K562 (cell line): ENCODE measurements around the gene PLXDC2. TPM values are rescaled to one million over a fixed set of nuclear protein-coding genes. Genes with fewer than 3 reads are reported as not detected.

Experiments
- TAF7 ChIP-seq: fragments of 450-650 bp; IDR thresholded peaks from 2 replicates; pipeline ENCODE4 v1.6.1; 2016; ENCODE audit warnings: missing genetic modification characterization, missing compliant biosample characterization
- polyA plus RNA-seq, 8 experiments: library from polyadenylated mRNA; depleted of rRNA in 4 of 8; stranded (reverse) in 5 of 8; unstranded in 3 of 8; fragments of >200 nt; fragmentation: Nextera tagmentation in 2 of 8; fragmentation: Illumina TruSeq in 1 of 8; extraction: Ambion mirVana in 2 of 8; extraction: Trizol in 1 of 8; gene quantifications; 2 replicates each; pipeline versions ENCODE4 v1.2.1 to v1.2.3, GENCODE V29; 2011 to 2014; ENCODE audit warnings: inconsistent platforms in 1 of 8, missing spikeins in 1 of 8
- total RNA-seq, 7 experiments: library from RNA; depleted of rRNA in 6 of 7; stranded (reverse); fragments of >200 nt in 6 of 7; fragmentation: Illumina TruSeq in 2 of 7; extraction: Trizol in 2 of 7; gene quantifications; 2 replicates each; pipeline versions ENCODE4 v1.2.1 to v1.2.3, GENCODE V29; 2011 to 2021; ENCODE audit warnings: low replicate concordance in 1 of 7
- TF ChIP-seq, protein P1 (sequence below): fragments of 200-800 bp; sonication (Bioruptor generic); IDR thresholded peaks from 2 replicates; pipeline ENCODE4 v1.6.1; 2016; ENCODE audit warnings: missing genetic modification characterization, missing compliant biosample characterization
- TF ChIP-seq, protein P2 (sequence below), 3 experiments: fragments of 200-800 bp in 1 of 3; fragments of 250-450 bp in 1 of 3; fragments of 450-650 bp in 1 of 3; sonication (Bioruptor Pico) in 1 of 3; sonication (Bioruptor generic) in 1 of 3; formaldehyde crosslinking in 1 of 3; IDR thresholded peaks; 2 replicates each; pipeline versions ENCODE4 v1.6.1 to v1.8.0; 2016 to 2022; ENCODE audit warnings: mild to moderate bottlenecking in 2 of 3, missing genetic modification characterization in 2 of 3, missing compliant biosample characterization in 1 of 3, moderate library complexity in 1 of 3

PLXDC2 gene
- total and polyA plus RNA-seq, 9 of the 15 experiments (the other 6 are each of a cell fraction or from before 2014, with no cell fraction given) = 0.01 to 0.33 (median 0.10) TPM; not detected in 3

DNA sequence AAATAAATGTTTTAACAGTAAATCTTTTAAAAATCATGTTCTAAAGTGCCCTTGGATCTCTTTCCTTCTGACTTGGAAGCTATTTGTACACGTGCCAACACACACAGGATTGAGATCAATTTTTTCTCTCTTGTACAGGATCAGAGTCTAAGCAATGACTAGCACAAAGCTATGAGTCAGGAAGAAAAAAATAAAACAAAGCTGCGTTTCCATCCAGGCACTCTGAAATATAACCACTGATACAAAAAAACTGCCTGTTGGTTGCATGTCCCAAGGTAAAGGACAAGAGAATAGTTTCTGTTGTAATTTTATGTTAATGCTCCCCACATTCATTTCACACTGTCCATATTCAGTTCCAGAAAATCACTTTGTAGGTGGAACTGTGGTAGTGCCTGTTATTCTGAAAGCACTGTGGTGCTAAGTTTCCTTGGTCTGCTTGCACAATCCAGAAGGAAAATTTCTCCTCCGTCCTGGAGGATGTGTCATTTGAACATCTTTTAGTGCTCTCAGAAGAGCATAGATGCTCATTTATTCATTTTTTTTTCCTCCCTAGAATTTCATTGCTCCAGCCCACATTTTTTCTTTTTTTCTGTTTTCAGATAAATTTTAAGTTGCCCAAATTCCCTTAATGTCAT, 113.4 kb downstream of the PLXDC2 start (continued):
- TF ChIP-seq, protein P1, sequence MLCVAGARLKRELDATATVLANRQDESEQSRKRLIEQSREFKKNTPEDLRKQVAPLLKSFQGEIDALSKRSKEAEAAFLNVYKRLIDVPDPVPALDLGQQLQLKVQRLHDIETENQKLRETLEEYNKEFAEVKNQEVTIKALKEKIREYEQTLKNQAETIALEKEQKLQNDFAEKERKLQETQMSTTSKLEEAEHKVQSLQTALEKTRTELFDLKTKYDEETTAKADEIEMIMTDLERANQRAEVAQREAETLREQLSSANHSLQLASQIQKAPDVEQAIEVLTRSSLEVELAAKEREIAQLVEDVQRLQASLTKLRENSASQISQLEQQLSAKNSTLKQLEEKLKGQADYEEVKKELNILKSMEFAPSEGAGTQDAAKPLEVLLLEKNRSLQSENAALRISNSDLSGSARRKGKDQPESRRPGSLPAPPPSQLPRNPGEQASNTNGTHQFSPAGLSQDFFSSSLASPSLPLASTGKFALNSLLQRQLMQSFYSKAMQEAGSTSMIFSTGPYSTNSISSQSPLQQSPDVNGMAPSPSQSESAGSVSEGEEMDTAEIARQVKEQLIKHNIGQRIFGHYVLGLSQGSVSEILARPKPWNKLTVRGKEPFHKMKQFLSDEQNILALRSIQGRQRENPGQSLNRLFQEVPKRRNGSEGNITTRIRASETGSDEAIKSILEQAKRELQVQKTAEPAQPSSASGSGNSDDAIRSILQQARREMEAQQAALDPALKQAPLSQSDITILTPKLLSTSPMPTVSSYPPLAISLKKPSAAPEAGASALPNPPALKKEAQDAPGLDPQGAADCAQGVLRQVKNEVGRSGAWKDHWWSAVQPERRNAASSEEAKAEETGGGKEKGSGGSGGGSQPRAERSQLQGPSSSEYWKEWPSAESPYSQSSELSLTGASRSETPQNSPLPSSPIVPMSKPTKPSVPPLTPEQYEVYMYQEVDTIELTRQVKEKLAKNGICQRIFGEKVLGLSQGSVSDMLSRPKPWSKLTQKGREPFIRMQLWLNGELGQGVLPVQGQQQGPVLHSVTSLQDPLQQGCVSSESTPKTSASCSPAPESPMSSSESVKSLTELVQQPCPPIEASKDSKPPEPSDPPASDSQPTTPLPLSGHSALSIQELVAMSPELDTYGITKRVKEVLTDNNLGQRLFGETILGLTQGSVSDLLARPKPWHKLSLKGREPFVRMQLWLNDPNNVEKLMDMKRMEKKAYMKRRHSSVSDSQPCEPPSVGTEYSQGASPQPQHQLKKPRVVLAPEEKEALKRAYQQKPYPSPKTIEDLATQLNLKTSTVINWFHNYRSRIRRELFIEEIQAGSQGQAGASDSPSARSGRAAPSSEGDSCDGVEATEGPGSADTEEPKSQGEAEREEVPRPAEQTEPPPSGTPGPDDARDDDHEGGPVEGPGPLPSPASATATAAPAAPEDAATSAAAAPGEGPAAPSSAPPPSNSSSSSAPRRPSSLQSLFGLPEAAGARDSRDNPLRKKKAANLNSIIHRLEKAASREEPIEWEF (CRISPR knock-in tag) = no peak
- no peak for TF ChIP-seq TAF7 (tag)
- TF ChIP-seq, protein P2, sequence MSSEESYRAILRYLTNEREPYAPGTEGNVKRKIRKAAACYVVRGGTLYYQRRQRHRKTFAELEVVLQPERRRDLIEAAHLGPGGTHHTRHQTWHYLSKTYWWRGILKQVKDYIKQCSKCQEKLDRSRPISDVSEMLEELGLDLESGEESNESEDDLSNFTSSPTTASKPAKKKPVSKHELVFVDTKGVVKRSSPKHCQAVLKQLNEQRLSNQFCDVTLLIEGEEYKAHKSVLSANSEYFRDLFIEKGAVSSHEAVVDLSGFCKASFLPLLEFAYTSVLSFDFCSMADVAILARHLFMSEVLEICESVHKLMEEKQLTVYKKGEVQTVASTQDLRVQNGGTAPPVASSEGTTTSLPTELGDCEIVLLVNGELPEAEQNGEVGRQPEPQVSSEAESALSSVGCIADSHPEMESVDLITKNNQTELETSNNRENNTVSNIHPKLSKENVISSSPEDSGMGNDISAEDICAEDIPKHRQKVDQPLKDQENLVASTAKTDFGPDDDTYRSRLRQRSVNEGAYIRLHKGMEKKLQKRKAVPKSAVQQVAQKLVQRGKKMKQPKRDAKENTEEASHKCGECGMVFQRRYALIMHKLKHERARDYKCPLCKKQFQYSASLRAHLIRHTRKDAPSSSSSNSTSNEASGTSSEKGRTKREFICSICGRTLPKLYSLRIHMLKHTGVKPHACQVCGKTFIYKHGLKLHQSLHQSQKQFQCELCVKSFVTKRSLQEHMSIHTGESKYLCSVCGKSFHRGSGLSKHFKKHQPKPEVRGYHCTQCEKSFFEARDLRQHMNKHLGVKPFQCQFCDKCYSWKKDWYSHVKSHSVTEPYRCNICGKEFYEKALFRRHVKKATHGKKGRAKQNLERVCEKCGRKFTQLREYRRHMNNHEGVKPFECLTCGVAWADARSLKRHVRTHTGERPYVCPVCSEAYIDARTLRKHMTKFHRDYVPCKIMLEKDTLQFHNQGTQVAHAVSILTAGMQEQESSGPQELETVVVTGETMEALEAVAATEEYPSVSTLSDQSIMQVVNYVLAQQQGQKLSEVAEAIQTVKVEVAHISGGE (CRISPR knock-in tag; IDR thresholded peaks at IDR 0.05) = no peak
